Measurements from ENCODE around the gene CNTNAP5.

- no peak for TF ChIP-seq CTCF (IDR thresholded peaks at IDR 0.05; ENCODE audit: control extremely low read depth in 1 of 3, insufficient read depth in 1 of 3, low read depth in 1 of 3, low read length in 3 of 3)
- TF ChIP-seq SP1 (IDR thresholded peaks at IDR 0.05; ENCODE audit: low read depth, low read length) = no peak
- TF ChIP-seq MAX (IDR thresholded peaks at IDR 0.05) = no peak
- TF ChIP-seq ATF3 (IDR thresholded peaks at IDR 0.05; ENCODE audit: insufficient read depth, low read depth, low read length) = no peak
- no peak for TF ChIP-seq EZH2 (IDR thresholded peaks at IDR 0.05; ENCODE audit: low read depth, low read length, severe bottlenecking)
- TF ChIP-seq TEAD4 (IDR thresholded peaks at IDR 0.05; ENCODE audit: low read depth, low read length) = no peak
- TF ChIP-seq KDM5A (IDR thresholded peaks at IDR 0.05; ENCODE audit: low read length) = no peak
- TF ChIP-seq CHD7 (IDR thresholded peaks at IDR 0.05; ENCODE audit: insufficient replicate concordance, low read length) = no peak
- TF ChIP-seq ZNF274 (IDR thresholded peaks at IDR 0.05; ENCODE audit: borderline replicate concordance, extremely low read depth, low read length) = no peak
Measured at GRCh38 chr2:124001696-124002430, 23.2 kb upstream of the CNTNAP5 start.

All from H1 (cell line).